Kidney (tissue), 14 donors: ENCODE data around the gene LRP6. TPM values are rescaled to one million over a fixed set of nuclear protein-coding genes. Genes with fewer than 3 reads are reported as not detected.
A peak's percentile ranks its signal among the peaks of the same experiment; 100 is the strongest.

ENCODE experiments used
- DNase-seq, 5 donors: peaks; one replicate each; pipeline ENCODE4 v3.0.0-alpha.2; 2013 to 2020
- FAIRE-seq: peaks from 2 replicates; lab custom pipeline; 2012; peaks lifted over from hg19 to GRCh38; lab: Jason Lieb, UNC
- H3K27ac ChIP-seq, 2 donors: one replicate each; pipeline ENCODE4 v1.7.0; 2013; ENCODE audit warnings: low read depth in 2 of 2, low read length in 2 of 2, inconsistent platforms in 1 of 2
- H3K27me3 ChIP-seq: one replicate; pipeline ENCODE4 v1.7.1; 2013; ENCODE audit warnings: low read length, inconsistent platforms; ENCODE audit not compliant: control insufficient read depth, insufficient read depth
- H3K36me3 ChIP-seq, 3 donors: one replicate each; pipeline versions ENCODE4 v1.7.0 to v1.7.1; 2013; ENCODE audit warnings: low read length in 3 of 3, control low read depth in 1 of 3, inconsistent platforms in 1 of 3; ENCODE audit not compliant: insufficient read depth in 3 of 3, control insufficient read depth in 2 of 3
- H3K4me1 ChIP-seq, 3 donors: one replicate each; pipeline versions ENCODE4 v1.7.0 to v1.7.1; 2013; ENCODE audit warnings: low read length in 3 of 3, inconsistent platforms in 1 of 3, low read depth in 1 of 3; ENCODE audit not compliant: control insufficient read depth in 2 of 3, insufficient read depth in 2 of 3
- H3K4me3 ChIP-seq, 3 donors: one replicate each; pipeline versions ENCODE4 v1.7.0 to v1.8.1; 2013; ENCODE audit warnings: low read length in 3 of 3, control low read depth in 1 of 3, inconsistent platforms in 1 of 3
- H3K9ac ChIP-seq, 3 donors: one replicate each; pipeline versions ENCODE4 v1.7.0 to v1.7.1; 2013; ENCODE audit warnings: low read length in 3 of 3, control low read depth in 1 of 3, inconsistent platforms in 1 of 3
- H3K9me3 ChIP-seq, 3 donors: one replicate each; pipeline versions ENCODE4 v1.7.0 to v1.7.1; 2013; ENCODE audit warnings: low read length in 3 of 3, control low read depth in 1 of 3, inconsistent platforms in 1 of 3; ENCODE audit not compliant: control insufficient read depth in 2 of 3, insufficient read depth in 1 of 3
- intact Hi-C: fragments of 100-400 bp; cut with DNase I; formaldehyde crosslinking; loops from one replicate; pipeline ENCODE4 v1.11.1; 2022
- polyA plus RNA-seq: library from polyadenylated mRNA; stranded (reverse); fragments of 350-450 nt; fragmentation: Illumina TruSeq; extraction: RNeasy Lipid Tissue Mini Kit (QIAGEN cat#74804); gene quantifications from one replicate; pipeline ENCODE4 v1.2.3, GENCODE V29; 2014; ENCODE audit warnings: low read depth, low replicate concordance; ENCODE audit not compliant: insufficient read depth
- total RNA-seq: library from RNA; stranded (reverse); fragmentation: NEBNext Ultra II Directional; extraction: Animal tissue kit (Norgen Biotek cat#: 25700); gene quantifications from one replicate; pipeline ENCODE4 v1.2.1, GENCODE V29; 2021
- TF ChIP-seq, protein P1 (sequence below): IDR thresholded peaks from 3 replicates; pipeline ENCODE4 v1.5.1; 2012; ENCODE audit warnings: mild to moderate bottlenecking, moderate library complexity, borderline replicate concordance; ENCODE audit not compliant: insufficient read depth; ENCODE audit errors: extremely low read depth
- donor health status: control.
- donor health status: control.
- donor health status: control.
- donor health status: control.
- donor health status: control.
- donor health status: DM: yes; HTN: yes; CAD: no.
- donor health status: Normal renal cell carcinoma (clear cell type).

Gene LRP6
- total and polyA plus RNA-seq, 2 donors from 2014 or later = 7.5 to 44.1 TPM

DNA sequence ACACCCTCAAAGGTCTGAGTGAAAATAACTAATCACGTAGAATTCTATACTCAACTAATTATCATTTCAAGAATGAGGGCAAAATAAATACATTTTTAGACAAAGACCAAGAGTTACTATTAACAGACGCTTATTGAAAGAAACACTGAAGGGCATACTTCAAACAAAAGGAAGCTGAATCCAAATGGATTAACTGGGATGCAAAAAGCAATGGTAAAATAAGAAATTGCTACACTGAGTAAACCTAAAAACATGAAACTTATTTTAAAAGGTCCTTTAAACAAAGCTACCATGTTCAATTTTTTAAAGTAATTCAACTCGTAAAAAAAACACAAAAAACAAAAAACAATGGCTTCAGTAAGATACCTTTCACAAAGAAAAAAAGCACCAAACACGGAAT is 28.2 kb downstream of the LRP6 start:
- Histone ChIP-seq H3K36me3 (no peaks in the 10 kb centered on the region), H3K4me3 (no peak overlapping the region), H3K27me3 (no peaks in the 10 kb centered on the region), H3K27ac (no peak overlapping the region), H3K4me1 (peaks cover 0 to 10% (median 0%) of the 10 kb centered on the region in 3 donors), H3K9ac (no peak overlapping the region), H3K9me3 (no peaks in the 10 kb centered on the region)
- intact Hi-C loops = no loop called here
- DNase-seq (no peak), FAIRE-seq (no peak)
- TF ChIP-seq, protein P1, sequence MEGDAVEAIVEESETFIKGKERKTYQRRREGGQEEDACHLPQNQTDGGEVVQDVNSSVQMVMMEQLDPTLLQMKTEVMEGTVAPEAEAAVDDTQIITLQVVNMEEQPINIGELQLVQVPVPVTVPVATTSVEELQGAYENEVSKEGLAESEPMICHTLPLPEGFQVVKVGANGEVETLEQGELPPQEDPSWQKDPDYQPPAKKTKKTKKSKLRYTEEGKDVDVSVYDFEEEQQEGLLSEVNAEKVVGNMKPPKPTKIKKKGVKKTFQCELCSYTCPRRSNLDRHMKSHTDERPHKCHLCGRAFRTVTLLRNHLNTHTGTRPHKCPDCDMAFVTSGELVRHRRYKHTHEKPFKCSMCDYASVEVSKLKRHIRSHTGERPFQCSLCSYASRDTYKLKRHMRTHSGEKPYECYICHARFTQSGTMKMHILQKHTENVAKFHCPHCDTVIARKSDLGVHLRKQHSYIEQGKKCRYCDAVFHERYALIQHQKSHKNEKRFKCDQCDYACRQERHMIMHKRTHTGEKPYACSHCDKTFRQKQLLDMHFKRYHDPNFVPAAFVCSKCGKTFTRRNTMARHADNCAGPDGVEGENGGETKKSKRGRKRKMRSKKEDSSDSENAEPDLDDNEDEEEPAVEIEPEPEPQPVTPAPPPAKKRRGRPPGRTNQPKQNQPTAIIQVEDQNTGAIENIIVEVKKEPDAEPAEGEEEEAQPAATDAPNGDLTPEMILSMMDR = no peak

DNA sequence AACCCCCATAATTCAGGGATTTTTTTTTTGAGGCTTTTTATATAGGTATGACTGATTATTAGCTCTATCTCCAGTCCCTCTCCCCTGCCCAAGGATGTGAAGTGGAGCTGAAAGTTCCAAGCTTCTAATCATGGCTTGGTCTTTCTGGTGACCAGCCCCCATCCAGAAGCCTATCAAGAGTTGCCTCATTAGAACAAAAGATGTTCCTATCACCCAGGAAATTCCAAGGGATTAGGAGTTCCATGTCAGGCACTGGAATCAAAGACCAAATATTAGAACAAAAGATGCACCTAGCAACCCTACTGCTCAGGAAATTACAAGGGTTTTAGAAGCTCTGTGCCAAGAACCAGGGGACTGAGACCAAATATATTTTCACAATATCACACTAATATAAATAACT is 29.9 kb downstream of the LRP6 start:
- Histone ChIP-seq H3K27ac (no peak overlapping the region), H3K27me3 (no peaks in the 10 kb centered on the region), H3K4me1 (peaks cover 0 to 4% (median 0%) of the 10 kb centered on the region in 3 donors), H3K4me3 (no peak overlapping the region), H3K9ac (no peak overlapping the region), H3K36me3 (no peaks in the 10 kb centered on the region), H3K9me3 (no peaks in the 10 kb centered on the region)
- no peak for DNase-seq
- TF ChIP-seq, protein P1 = no peak
- intact Hi-C loops = no loop called here
- no peak for FAIRE-seq

DNA sequence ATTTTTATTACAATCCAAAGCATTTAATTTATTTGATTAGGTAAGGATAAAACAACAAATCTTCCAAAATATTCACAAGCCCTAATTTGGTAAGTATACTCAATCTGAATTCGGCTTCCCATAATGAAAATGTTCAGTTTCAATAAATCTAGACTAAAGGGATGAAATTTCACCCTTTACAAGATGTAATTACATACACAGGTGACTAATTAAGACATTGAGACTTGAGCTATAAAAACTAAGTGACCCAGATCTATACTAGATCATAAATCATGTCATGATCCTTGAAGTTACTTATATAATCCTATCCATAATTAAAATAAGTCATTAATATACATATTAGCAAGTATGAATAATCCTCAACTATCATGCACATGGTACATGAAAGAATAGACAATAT is 36.6 kb downstream of the LRP6 start:
- no peaks in the 10 kb centered on the region for H3K36me3 ChIP-seq
- no peak overlapping the region for H3K4me3 ChIP-seq
- H3K27me3 ChIP-seq = no peaks in the 10 kb centered on the region
- H3K4me1 ChIP-seq = peaks cover 0 to 11% (median 4%) of the 10 kb centered on the region in 3 donors
- TF ChIP-seq, protein P1 = no peak
- no peak overlapping the region for H3K27ac ChIP-seq
- intact Hi-C loops = no loop called here
- no peak for FAIRE-seq
- H3K9ac ChIP-seq = no peak overlapping the region
- peaks cover 0 to 6% (median 0%) of the 10 kb centered on the region in 3 donors for H3K9me3 ChIP-seq
- DNase-seq = peak in 2 of 5 donors; percentile 29 to 46

DNA sequence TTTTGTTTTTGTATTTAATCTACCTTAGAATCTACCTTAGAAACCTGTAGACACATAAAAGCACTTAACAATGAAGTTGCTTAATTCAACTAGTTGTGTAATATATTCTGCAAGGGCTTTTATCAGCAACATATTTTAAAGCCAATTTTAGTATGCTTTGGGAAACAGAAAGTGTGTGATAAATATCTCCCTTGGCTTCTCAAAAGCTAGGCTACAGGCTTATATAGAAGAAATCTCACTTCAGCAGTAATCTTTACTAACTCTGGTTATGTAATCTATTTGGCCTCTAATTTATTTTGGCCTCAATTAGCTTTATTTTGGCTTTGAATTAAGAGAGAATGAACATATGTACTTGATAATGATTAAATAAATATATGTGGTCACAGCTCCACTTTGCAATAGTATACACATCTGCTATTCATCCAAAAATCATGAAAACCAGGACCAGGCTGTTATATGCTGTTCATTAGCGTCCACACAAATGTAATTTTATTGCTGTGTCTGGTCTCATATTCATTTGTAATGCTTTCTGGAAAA is 37.2 kb downstream of the LRP6 start:
- H3K4me1 ChIP-seq = peaks cover 0 to 11% (median 4%) of the 10 kb centered on the region in 3 donors
- H3K9ac ChIP-seq = no peak overlapping the region
- DNase-seq = peak in 2 of 5 donors; percentile 26 to 49
- no peaks in the 10 kb centered on the region for H3K36me3 ChIP-seq
- no peak overlapping the region for H3K4me3 ChIP-seq
- no peak overlapping the region for H3K27ac ChIP-seq
- no peaks in the 10 kb centered on the region for H3K27me3 ChIP-seq
- H3K9me3 ChIP-seq = peaks cover 0 to 6% (median 0%) of the 10 kb centered on the region in 3 donors
- TF ChIP-seq, protein P1 = no peak
- FAIRE-seq = no peak
- intact Hi-C loops = no loop called here
